ES-I3 (cell line): Measurements from ENCODE around the gene GDNF.
"Not testable (repeated sequence)": the region's sequence is repeated elsewhere in the genome, so short reads cannot be mapped to it uniquely, and the experiment has no call there.

Experiments used
- H3K36me3 ChIP-seq: 2 replicates; pipeline ENCODE4 v1.6.1; 2013; ENCODE audit warnings: mild to moderate bottlenecking, low read length, control low read depth, moderate library complexity; ENCODE audit not compliant: insufficient read depth
- H3K4me1 ChIP-seq: 2 replicates; pipeline ENCODE4 v1.6.1; 2013; ENCODE audit warnings: mild to moderate bottlenecking, control low read depth, low read length; ENCODE audit not compliant: insufficient read depth
- H3K9ac ChIP-seq: 2 replicates; pipeline ENCODE4 v1.6.1; 2013; ENCODE audit warnings: low read depth, mild to moderate bottlenecking, low read length, moderate library complexity
- H3K9me3 ChIP-seq: 2 replicates; pipeline ENCODE4 v1.6.1; 2013; ENCODE audit warnings: mild to moderate bottlenecking, low read length, moderate library complexity; ENCODE audit not compliant: control insufficient read depth, insufficient read depth

GDNF gene

GRCh38 chr5:37796435-37796834, 43.4 kb downstream of the GDNF start:
- H3K9me3 ChIP-seq, H3K9ac ChIP-seq, H3K4me1 ChIP-seq, H3K36me3 ChIP-seq: not testable (repeated sequence)

GRCh38 chr5:37795292-37795691, 44.5 kb downstream of the GDNF start:
- not testable (repeated sequence) for H3K9ac ChIP-seq, H3K36me3 ChIP-seq, H3K4me1 ChIP-seq, H3K9me3 ChIP-seq

- Histone ChIP-seq H3K4me1 (no peaks in the 10 kb centered on the region), H3K9ac (no peak overlapping the region), H3K36me3 (no peaks in the 10 kb centered on the region), H3K9me3 (peaks cover 3% of the 10 kb centered on the region)
Observed at GRCh38 chr5:37792975-37793631, 46.7 kb downstream of the GDNF start.

GRCh38 chr5:37791321-37791720, 48.5 kb downstream of the GDNF start:
- H3K36me3 ChIP-seq = no peaks in the 10 kb centered on the region
- H3K9ac ChIP-seq = no peak overlapping the region
- peaks cover 3% of the 10 kb centered on the region for H3K9me3 ChIP-seq
- H3K4me1 ChIP-seq = 0 out of 2 replicates have a peak, but pooled peaks cover 5% of the 10 kb centered on the region

GRCh38 chr5:37789991-37790390, 49.9 kb downstream of the GDNF start:
- H3K9me3 ChIP-seq = peaks cover 3% of the 10 kb centered on the region; the same call in 1 of the 2 replicates
- 0 out of 2 replicates have a peak, but pooled peaks cover 5% of the 10 kb centered on the region for H3K4me1 ChIP-seq
- H3K36me3 ChIP-seq = no peaks in the 10 kb centered on the region
- no peak overlapping the region for H3K9ac ChIP-seq

- Histone ChIP-seq H3K9me3 (no peaks in the 10 kb centered on the region), H3K36me3 (no peaks in the 10 kb centered on the region), H3K9ac (no peak overlapping the region), H3K4me1 (0 out of 2 replicates have a peak, but pooled peaks cover 5% of the 10 kb centered on the region)
Observed at GRCh38 chr5:37787742-37788141, 52.1 kb downstream of the GDNF start.

GRCh38 chr5:37786862-37787519, 52.9 kb downstream of the GDNF start:
- Histone ChIP-seq H3K9ac (no peak overlapping the region), H3K4me1 (0 out of 2 replicates have a peak, but pooled peaks cover 5% of the 10 kb centered on the region), H3K9me3 (no peaks in the 10 kb centered on the region)

GRCh38 chr5:37786416-37786815, 53.4 kb downstream of the GDNF start:
- H3K36me3 ChIP-seq = no peaks in the 10 kb centered on the region
- H3K9me3 ChIP-seq = no peaks in the 10 kb centered on the region
- H3K4me1 ChIP-seq = 0 out of 2 replicates have a peak, but pooled peaks cover 5% of the 10 kb centered on the region
- no peak overlapping the region for H3K9ac ChIP-seq

More at GRCh38 chr5:37786862-37787519, 52.9 kb downstream of the GDNF start:
- H3K36me3 ChIP-seq = no peaks in the 10 kb centered on the region

- H3K4me1 ChIP-seq, H3K9me3 ChIP-seq, H3K9ac ChIP-seq, H3K36me3 ChIP-seq: not testable (repeated sequence)
Observed at GRCh38 chr5:37781409-37781808, 58.4 kb downstream of the GDNF start.

- Histone ChIP-seq H3K9me3 (peaks cover 13% of the 10 kb centered on the region; the same call in 1 of the 2 replicates), H3K9ac (no peak overlapping the region), H3K4me1 (no peaks in the 10 kb centered on the region), H3K36me3 (no peaks in the 10 kb centered on the region)
Observed at GRCh38 chr5:37777432-37778130, 62.3 kb downstream of the GDNF start.

GRCh38 chr5:37776826-37777225, 63.0 kb downstream of the GDNF start:
- Histone ChIP-seq H3K36me3 (no peaks in the 10 kb centered on the region), H3K9ac (no peak overlapping the region)

GRCh38 chr5:37774912-37775483, 64.8 kb downstream of the GDNF start:
- Histone ChIP-seq H3K9ac (no peak overlapping the region), H3K4me1 (no peaks in the 10 kb centered on the region), H3K9me3 (peaks cover 13% of the 10 kb centered on the region; the same call in 1 of the 2 replicates), H3K36me3 (no peaks in the 10 kb centered on the region)

More at GRCh38 chr5:37776826-37777225, 63.0 kb downstream of the GDNF start:
- peaks cover 13% of the 10 kb centered on the region; the same call in 1 of the 2 replicates for H3K9me3 ChIP-seq
- no peaks in the 10 kb centered on the region for H3K4me1 ChIP-seq

GRCh38 chr5:37773809-37774208, 66.0 kb downstream of the GDNF start:
- H3K9ac ChIP-seq = no peak overlapping the region
- H3K4me1 ChIP-seq = no peaks in the 10 kb centered on the region
- H3K36me3 ChIP-seq = no peaks in the 10 kb centered on the region
- peaks cover 13% of the 10 kb centered on the region; the same call in 1 of the 2 replicates for H3K9me3 ChIP-seq

- no peaks in the 10 kb centered on the region for H3K4me1 ChIP-seq
- no peak overlapping the region for H3K9ac ChIP-seq
Observed at GRCh38 chr5:37772255-37772654, 67.6 kb downstream of the GDNF start.

More at GRCh38 chr5:37772255-37772654, 67.6 kb downstream of the GDNF start:
- H3K36me3 ChIP-seq = no peaks in the 10 kb centered on the region
- H3K9me3 ChIP-seq = peaks cover 13% of the 10 kb centered on the region; the same call in 1 of the 2 replicates
